CD4-positive, alpha-beta T cell (primary cell): ENCODE measurements around the gene ZDHHC8. TPM values are rescaled to one million over a fixed set of nuclear protein-coding genes. Genes with fewer than 3 reads are reported as not detected.

ENCODE experiments used
- ATAC-seq: fragments of 200-7000 bp; cut with Tn5 transposase; one replicate; pipeline ENCODE4 v1.10.0; 2022; ENCODE audit warnings: mild to moderate bottlenecking; ENCODE audit not compliant: poor library complexity
- CTCF ChIA-PET: fragments of 350-600 bp; sonication (Branson Sonifier 250); formaldehyde crosslinking; loops from one replicate; lab custom pipeline; 2021; ENCODE audit warnings: antibody characterized with exemption, inconsistent platforms; lab: Charles Lee
- POLR2A ChIA-PET: fragments of 350-600 bp; sonication (Branson Sonifier 250); formaldehyde crosslinking; loops from one replicate; lab custom pipeline; 2021; ENCODE audit warnings: antibody characterized with exemption, inconsistent platforms; lab: Charles Lee
- DNase-seq, 14 experiments: peaks; one replicate each; pipeline ENCODE4 v3.0.0-alpha.2; 2013 to 2020; ENCODE audit warnings: mixed read lengths in 2 of 14
- H3K27ac ChIP-seq, 2 donors: one replicate each; pipeline versions ENCODE4 v1.5.1 to v1.7.0; 2013; ENCODE audit warnings: low read length in 2 of 2, low read depth in 1 of 2, mild to moderate bottlenecking in 1 of 2
- H3K27me3 ChIP-seq, 2 experiments: 1 replicate in 1 of 2; 2 replicates in 1 of 2; pipeline versions ENCODE4 v1.6.1 to v1.7.0; 2013; ENCODE audit warnings: low read length in 2 of 2, control low read depth in 1 of 2, mild to moderate bottlenecking in 1 of 2, moderate library complexity in 1 of 2; ENCODE audit not compliant: insufficient read depth in 2 of 2, control insufficient read depth in 1 of 2
- H3K36me3 ChIP-seq: one replicate; pipeline ENCODE4 v1.6.1; 2013; ENCODE audit warnings: low read length, control low read depth; ENCODE audit not compliant: insufficient read depth
- H3K4me1 ChIP-seq: one replicate; pipeline ENCODE4 v1.6.1; 2013; ENCODE audit warnings: low read length, control low read depth; ENCODE audit not compliant: insufficient read depth
- H3K4me3 ChIP-seq: one replicate; pipeline ENCODE4 v1.5.1; 2013; ENCODE audit warnings: mild to moderate bottlenecking, low read length, moderate library complexity
- H3K9me3 ChIP-seq, 2 experiments: 1 replicate in 1 of 2; 2 replicates in 1 of 2; pipeline versions ENCODE4 v1.6.1 to v1.7.0; 2013; ENCODE audit warnings: low read length in 2 of 2, mild to moderate bottlenecking in 2 of 2, control low read depth in 1 of 2, moderate library complexity in 1 of 2; ENCODE audit not compliant: control insufficient read depth in 1 of 2, insufficient read depth in 1 of 2
- H3K27ac Mint-ChIP-seq: one replicate; pipeline ENCODE4 v1.8.0; 2020; ENCODE audit warnings: mixed read lengths
- H3K27me3 Mint-ChIP-seq: one replicate; pipeline ENCODE4 v1.8.0; 2021; ENCODE audit warnings: mixed read lengths
- H3K36me3 Mint-ChIP-seq: one replicate; pipeline ENCODE4 v1.8.0; 2021; ENCODE audit warnings: low read depth, mixed read lengths
- H3K4me1 Mint-ChIP-seq: one replicate; pipeline ENCODE4 v1.8.0; 2021; ENCODE audit warnings: low read depth, mixed read lengths
- H3K4me3 Mint-ChIP-seq: one replicate; pipeline ENCODE4 v1.8.0; 2020; ENCODE audit warnings: mild to moderate bottlenecking, mixed read lengths
- H3K9me3 Mint-ChIP-seq: one replicate; pipeline ENCODE4 v1.8.0; 2020; ENCODE audit warnings: mixed read lengths
- intact Hi-C, 2 experiments: fragments of 100-400 bp; cut with DNase I in 1 of 2; cut with micrococcal nuclease in 1 of 2; formaldehyde crosslinking; loops; one replicate each; pipeline versions ENCODE4 v1.15.1 to v1.9.0; 2023 to 2025; cut with DNase I, micrococcal nuclease
- total RNA-seq, 174 experiments: library from RNA in 2 of 174; stranded (reverse) in 2 of 174; gene quantifications; one replicate each; pipeline ENCODE4 v1.2.3 and lab custom pipeline; 2021 to 2026
- TF ChIP-seq, protein P1 (sequence below): fragments of 200-600 bp; IDR thresholded peaks from one replicate; pipeline ENCODE4 v1.8.0; 2022; ENCODE audit warnings: antibody characterized with exemption, mild to moderate bottlenecking

Gene ZDHHC8
- total RNA-seq, 2 experiments from 2014 or later, result 44.9 to 49.3 TPM

DNA sequence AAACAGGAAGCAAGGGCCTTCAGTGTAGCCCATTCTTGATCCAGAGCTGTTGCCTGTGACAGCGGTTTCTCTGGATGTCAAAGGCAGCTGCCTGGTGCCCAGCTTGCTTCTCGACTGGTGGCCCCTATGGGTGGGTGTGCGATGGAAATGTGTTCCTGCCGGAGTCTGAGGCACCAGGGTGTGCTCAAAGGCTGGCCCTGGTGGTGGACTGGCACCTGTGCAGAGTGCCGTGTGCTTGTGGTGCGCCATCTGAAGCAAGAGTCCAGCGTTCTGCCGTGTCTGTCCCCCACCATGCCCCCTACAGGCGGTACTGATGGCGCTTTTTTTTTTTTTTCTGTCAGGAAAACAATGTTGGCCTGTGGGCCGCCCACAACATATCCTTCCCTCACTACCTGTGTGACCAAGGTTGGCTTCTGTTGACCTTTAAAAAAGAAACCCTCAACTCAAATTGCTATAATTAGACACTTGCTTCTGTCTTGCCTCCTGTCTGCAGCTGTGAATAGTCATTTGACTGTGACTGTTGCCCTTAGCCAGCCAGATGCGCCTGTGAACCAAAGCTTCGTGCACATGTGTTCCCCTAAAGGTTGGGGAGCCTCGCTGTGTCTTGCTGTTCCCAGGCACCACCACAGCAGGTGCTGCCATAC is 20.4 kb upstream of the ZDHHC8 start:
- Histone ChIP-seq H3K9me3 (peaks cover 0 to 7% of the 10 kb centered on the region in 2 experiments), H3K27ac (no peak overlapping the region), H3K4me1 (peaks cover 41% of the 10 kb centered on the region), H3K4me3 (no peak overlapping the region), H3K27me3 (peaks cover 0 to 5% of the 10 kb centered on the region in 2 experiments), H3K36me3 (peaks cover 90% of the 10 kb centered on the region)
- peak overlapping the region; percentile 69 for H3K27ac Mint-ChIP-seq
- peaks cover 65% of the 10 kb centered on the region for H3K36me3 Mint-ChIP-seq
- intact Hi-C loops, result loop anchor here in 1 of 2 experiments (5.0 to 10.0 kb wide), 3 partner anchors 139 to 284 kb away; partner anchors contain the start of genes GNB1L, RTL10 and ZNF74
- H3K4me1 Mint-ChIP-seq, result peaks cover 11% of the 10 kb centered on the region
- no peaks in the 10 kb centered on the region for H3K9me3 Mint-ChIP-seq
- H3K27me3 Mint-ChIP-seq, result no peaks in the 10 kb centered on the region
- H3K4me3 Mint-ChIP-seq, result no peak overlapping the region
- POLR2A ChIA-PET, result interaction anchor here (1.7 kb wide), 1 partner anchor 10 kb away, joined by 7 read pairs; no protein-coding TSS in a partner anchor
- DNase-seq, result peak in 3 of 14 experiments; percentile 35 to 76 (median 65)
- TF ChIP-seq, protein P1, sequence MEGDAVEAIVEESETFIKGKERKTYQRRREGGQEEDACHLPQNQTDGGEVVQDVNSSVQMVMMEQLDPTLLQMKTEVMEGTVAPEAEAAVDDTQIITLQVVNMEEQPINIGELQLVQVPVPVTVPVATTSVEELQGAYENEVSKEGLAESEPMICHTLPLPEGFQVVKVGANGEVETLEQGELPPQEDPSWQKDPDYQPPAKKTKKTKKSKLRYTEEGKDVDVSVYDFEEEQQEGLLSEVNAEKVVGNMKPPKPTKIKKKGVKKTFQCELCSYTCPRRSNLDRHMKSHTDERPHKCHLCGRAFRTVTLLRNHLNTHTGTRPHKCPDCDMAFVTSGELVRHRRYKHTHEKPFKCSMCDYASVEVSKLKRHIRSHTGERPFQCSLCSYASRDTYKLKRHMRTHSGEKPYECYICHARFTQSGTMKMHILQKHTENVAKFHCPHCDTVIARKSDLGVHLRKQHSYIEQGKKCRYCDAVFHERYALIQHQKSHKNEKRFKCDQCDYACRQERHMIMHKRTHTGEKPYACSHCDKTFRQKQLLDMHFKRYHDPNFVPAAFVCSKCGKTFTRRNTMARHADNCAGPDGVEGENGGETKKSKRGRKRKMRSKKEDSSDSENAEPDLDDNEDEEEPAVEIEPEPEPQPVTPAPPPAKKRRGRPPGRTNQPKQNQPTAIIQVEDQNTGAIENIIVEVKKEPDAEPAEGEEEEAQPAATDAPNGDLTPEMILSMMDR, result peak; percentile 46
- peak; percentile 70 for ATAC-seq
- CTCF ChIA-PET, result interaction anchor here (0.6 to 2.7 kb wide), 7 partner anchors 10 to 161 kb away, joined by 3 to 6 read pairs (median 4); no protein-coding TSS in a partner anchor

DNA sequence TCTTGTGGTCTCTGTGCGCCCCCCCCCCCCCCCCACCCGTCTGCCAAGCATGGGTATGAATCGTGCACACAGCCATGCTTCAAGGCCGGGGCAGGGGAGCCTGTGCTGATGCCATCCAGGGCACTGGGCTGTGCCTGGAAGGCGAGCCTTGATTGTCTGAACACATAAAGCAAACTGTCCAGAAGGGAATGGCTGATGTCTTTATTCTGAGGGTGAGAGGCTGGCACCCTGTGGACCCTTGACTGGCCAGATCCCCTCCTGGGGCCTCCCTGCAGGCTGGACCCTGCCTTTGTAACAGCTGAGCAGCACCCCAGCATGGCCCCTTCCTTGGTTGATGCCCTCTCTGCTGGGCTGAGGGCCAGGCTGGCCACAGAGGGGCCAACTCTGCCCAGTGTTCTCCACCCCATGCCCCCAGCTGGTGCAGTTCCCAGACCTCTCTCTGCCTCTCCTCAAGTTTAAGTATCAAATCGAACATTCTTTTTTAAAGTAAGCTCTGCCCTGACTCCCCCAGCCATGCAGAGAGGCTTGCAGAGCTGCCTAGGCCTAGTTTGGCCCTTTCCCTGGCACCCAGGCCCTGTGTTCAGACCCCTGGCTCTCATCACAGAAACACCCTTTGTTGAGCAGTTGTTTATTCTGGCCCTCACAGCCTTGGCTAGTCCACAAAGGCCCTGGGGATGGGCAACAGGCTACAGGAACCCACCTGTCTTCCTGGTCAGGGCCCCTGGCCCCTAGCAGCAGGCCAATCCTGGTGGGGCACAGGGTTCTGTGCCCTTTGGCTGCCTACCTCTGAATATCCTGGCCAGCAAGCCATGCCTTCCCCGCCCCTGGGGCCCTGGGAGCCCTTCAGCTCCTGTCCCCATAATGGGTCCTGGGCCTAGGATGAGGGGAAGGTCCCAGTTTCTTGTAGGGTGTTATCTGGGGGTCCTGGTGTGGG is 19.6 kb upstream of the ZDHHC8 start:
- peaks cover 0 to 5% of the 10 kb centered on the region in 2 experiments for H3K27me3 ChIP-seq
- peaks cover 82% of the 10 kb centered on the region for H3K36me3 ChIP-seq
- ATAC-seq, result no peak
- no peaks in the 10 kb centered on the region for H3K27me3 Mint-ChIP-seq
- H3K9me3 Mint-ChIP-seq, result no peaks in the 10 kb centered on the region
- intact Hi-C loops, result loop anchor here in 1 of 2 experiments (5.0 to 10.0 kb wide), 3 partner anchors 140 to 283 kb away; partner anchors contain the start of genes GNB1L, RTL10 and ZNF74
- H3K27ac Mint-ChIP-seq, result peak overlapping the region; percentile 69
- peaks cover 17% of the 10 kb centered on the region for H3K4me1 Mint-ChIP-seq
- no peak overlapping the region for H3K4me3 ChIP-seq
- H3K4me1 ChIP-seq, result peaks cover 47% of the 10 kb centered on the region
- H3K4me3 Mint-ChIP-seq, result no peak overlapping the region
- CTCF ChIA-PET, result interaction anchor here (0.7 to 2.7 kb wide), 6 partner anchors 11 to 142 kb away, joined by 3 to 6 read pairs (median 4); no protein-coding TSS in a partner anchor
- peak overlapping the region in 1 of 2 donors; percentile 37 for H3K27ac ChIP-seq
- no peak for DNase-seq
- peaks cover 0 to 7% of the 10 kb centered on the region in 2 experiments for H3K9me3 ChIP-seq
- peaks cover 65% of the 10 kb centered on the region for H3K36me3 Mint-ChIP-seq
- TF ChIP-seq, protein P1, result no peak
- POLR2A ChIA-PET, result interaction anchor here (0.7 kb wide), 1 partner anchor 11 kb away, joined by 4 read pairs; no protein-coding TSS in a partner anchor
